Esophagus muscularis mucosa (tissue), 4 donors: ENCODE results near the gene TRDMT1. TPM values are rescaled to one million over a fixed set of nuclear protein-coding genes. Genes with fewer than 3 reads are reported as not detected.

Experiments used
- DNase-seq: peaks from one replicate; pipeline ENCODE4 v3.0.0-alpha.2; 2017; ENCODE audit errors: extremely low spot score
- H3K27ac ChIP-seq, 4 donors: fragments of 200-600 bp; sonication (generic); replicated peaks in 1 of 4; 1 replicate in 3 of 4; 2 replicates in 1 of 4; pipeline ENCODE4 v1.5.1; 2016 to 2019; ENCODE audit warnings: mild to moderate bottlenecking in 1 of 4
- H3K27me3 ChIP-seq, 4 donors: fragments of 200-600 bp; sonication (generic); one replicate each; pipeline versions ENCODE4 v1.5.1 to v1.6.0; 2016 to 2019
- H3K36me3 ChIP-seq, 4 donors: fragments of 200-600 bp; sonication (generic); one replicate each; pipeline ENCODE4 v1.5.1; 2016 to 2019
- H3K4me1 ChIP-seq, 4 donors: fragments of 200-600 bp; sonication (generic); one replicate each; pipeline ENCODE4 v1.5.1; 2016 to 2019
- H3K4me3 ChIP-seq, 4 donors: fragments of 200-600 bp; sonication (generic); 1 replicate in 2 of 4; 2 replicates in 2 of 4; pipeline ENCODE4 v1.5.1; 2016 to 2019; ENCODE audit warnings: mild to moderate bottlenecking in 4 of 4, moderate library complexity in 1 of 4
- H3K9me3 ChIP-seq, 4 donors: fragments of 200-600 bp; sonication (generic); 1 replicate in 3 of 4; 2 replicates in 1 of 4; pipeline ENCODE4 v1.5.1; 2016 to 2019
- CTCF ChIP-seq, 3 experiments: fragments of 200-600 bp in 2 of 3; fragments of 450-650 bp in 1 of 3; sonication (generic) in 2 of 3; IDR thresholded peaks; one replicate each; pipeline ENCODE4 v1.5.1; 2017 to 2019; ENCODE audit warnings: antibody characterized with exemption in 3 of 3, mild to moderate bottlenecking in 2 of 3, moderate library complexity in 1 of 3
- EP300 ChIP-seq: sonication (generic); formaldehyde crosslinking; IDR thresholded peaks from one replicate; pipeline ENCODE4 v1.6.1; 2017; ENCODE audit warnings: antibody characterized with exemption
- POLR2A ChIP-seq: fragments of 450-650 bp; IDR thresholded peaks from one replicate; pipeline ENCODE4 v1.6.1; 2017; ENCODE audit warnings: antibody characterized with exemption, moderate library complexity, mild to moderate bottlenecking, low read depth
- POLR2AphosphoS5 ChIP-seq, 2 donors: sonication (generic); formaldehyde crosslinking; IDR thresholded peaks; one replicate each; pipeline ENCODE4 v1.6.1; 2017; ENCODE audit warnings: antibody characterized with exemption in 2 of 2
- WGBS: methylation state at CpG from one replicate; pipeline ENCODE4 v1.1.5; 2018; 5-methylcytosine and 5-hydroxymethylcytosine counted together
- intact Hi-C: fragments of 100-400 bp; cut with DNase I; formaldehyde crosslinking; loops from one replicate; pipeline ENCODE4 v1.15.1; 2023
- total RNA-seq, 4 donors: library from RNA; depleted of rRNA; stranded (reverse); fragments of >200 nt; gene quantifications; one replicate each; pipeline versions ENCODE4 v1.1.0 to v1.2.1, GENCODE V29; 2016

TRDMT1 gene
- total RNA-seq, 4 donors from 2014 or later: 4.8 to 5.8 (median 5.5) TPM

DNA sequence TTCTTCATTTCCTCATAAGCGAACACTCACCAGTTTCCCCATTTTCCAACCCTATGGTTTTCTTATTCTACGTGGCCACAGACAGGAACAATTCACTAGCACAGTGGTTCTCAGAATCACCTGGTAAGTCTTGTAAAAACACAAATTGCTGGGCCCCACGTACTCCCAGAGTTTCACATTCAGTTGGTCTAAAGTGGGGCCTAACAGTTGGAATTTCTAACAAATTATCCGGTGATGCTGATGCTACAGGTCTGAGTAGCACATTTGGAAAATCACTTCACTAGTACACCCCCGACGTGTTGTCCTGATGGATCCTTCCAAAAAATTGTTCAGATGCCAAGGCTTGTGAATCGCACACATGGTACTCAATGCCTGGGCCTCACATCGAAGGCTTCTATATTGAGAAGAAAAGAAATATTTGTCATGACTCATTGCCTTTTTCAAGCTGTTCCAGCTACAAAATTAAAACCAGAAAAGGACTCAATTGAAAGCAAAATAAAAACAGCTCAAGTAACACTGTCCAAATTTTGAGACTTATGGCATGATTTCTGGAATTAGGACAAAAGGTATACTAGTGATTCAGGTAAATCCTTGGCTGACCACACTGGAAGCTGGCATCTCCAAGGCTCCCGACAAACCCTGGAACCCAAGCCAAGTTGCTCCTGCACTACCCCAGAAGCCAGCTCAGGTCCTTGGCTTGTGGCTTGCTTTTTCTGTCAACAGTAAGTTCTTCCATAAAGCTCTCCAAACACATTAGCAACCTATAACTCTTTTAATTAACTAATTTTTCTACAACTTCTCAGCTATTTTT is 13.7 kb upstream of the TRDMT1 start:
- Histone ChIP-seq H3K4me1 (peaks cover 7 to 21% (median 15%) of the 10 kb centered on the region in 4 donors), H3K36me3 (no peaks in the 10 kb centered on the region), H3K9me3 (no peaks in the 10 kb centered on the region), H3K27me3 (no peaks in the 10 kb centered on the region), H3K4me3 (no peak overlapping the region), H3K27ac (peak overlapping the region; percentile 20 to 80 (median 74))
- no peak for DNase-seq
- WGBS: 60% methylated on average over 9 of the region's 9 CpGs
- TF ChIP-seq POLR2AphosphoS5 (IDR thresholded peaks at IDR 0.05) (no peak), POLR2A (no peak), CTCF (IDR thresholded peaks at IDR 0.05) (no peak), EP300 (no peak)
- intact Hi-C loops: no loop called here

- intact Hi-C loops: no loop called here
- Histone ChIP-seq H3K27me3 (no peaks in the 10 kb centered on the region), H3K4me1 (peaks cover 7 to 25% (median 15%) of the 10 kb centered on the region in 4 donors), H3K36me3 (no peaks in the 10 kb centered on the region), H3K4me3 (no peak overlapping the region), H3K9me3 (no peaks in the 10 kb centered on the region), H3K27ac (peak overlapping the region in 3 of 4 donors; percentile 20 to 80 (median 71))
- no peak for TF ChIP-seq POLR2AphosphoS5 (IDR thresholded peaks at IDR 0.05)
- TF ChIP-seq CTCF (IDR thresholded peaks at IDR 0.05): no peak
- TF ChIP-seq EP300: no peak
- no peak for TF ChIP-seq POLR2A
- no peak for DNase-seq
- WGBS: 79% methylated on average over 2 of the region's 2 CpGs
These were observed 13.1 kb upstream of the TRDMT1 start for GRCh38 chr10:17214526-17214925.

- Histone ChIP-seq H3K27ac (no peak overlapping the region), H3K27me3 (no peaks in the 10 kb centered on the region), H3K4me3 (no peak overlapping the region), H3K4me1 (peaks cover 7 to 25% (median 15%) of the 10 kb centered on the region in 4 donors), H3K36me3 (no peaks in the 10 kb centered on the region), H3K9me3 (no peaks in the 10 kb centered on the region)
- intact Hi-C loops: no loop called here
- TF ChIP-seq EP300 (no peak), CTCF (IDR thresholded peaks at IDR 0.05) (no peak), POLR2A (no peak), POLR2AphosphoS5 (IDR thresholded peaks at IDR 0.05) (no peak)
- no peak for DNase-seq
- WGBS: 85% methylated on average over 2 of the region's 2 CpGs
These were observed 12.3 kb upstream of the TRDMT1 start for GRCh38 chr10:17213646-17214349.

DNA sequence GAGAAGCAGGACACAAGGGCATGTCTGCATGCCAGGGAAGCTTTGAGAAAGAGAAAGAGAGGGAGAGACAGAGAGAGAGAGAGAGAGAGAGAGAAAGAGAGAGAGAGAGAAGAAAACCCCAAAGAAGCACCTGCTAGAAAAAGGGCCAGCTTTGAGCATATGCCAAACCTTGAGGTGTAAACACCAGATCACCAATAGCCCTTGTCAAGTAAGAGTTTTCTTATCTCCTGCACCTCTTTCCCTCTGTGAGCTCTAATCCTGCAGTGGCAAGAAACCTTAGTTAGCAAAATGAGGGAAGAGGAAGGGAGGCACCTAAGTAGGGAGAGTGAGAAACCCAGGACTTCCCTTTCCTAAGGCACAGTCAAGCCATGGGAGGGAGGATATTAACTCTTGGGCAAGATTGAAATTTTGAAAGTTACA is 11.3 kb upstream of the TRDMT1 start:
- intact Hi-C loops: no loop called here

More for the DNA sequence above, 11.3 kb upstream of the TRDMT1 start:
- no peaks in the 10 kb centered on the region for H3K36me3 ChIP-seq
- H3K27ac ChIP-seq: no peak overlapping the region
- TF ChIP-seq CTCF (IDR thresholded peaks at IDR 0.05) (no peak), POLR2AphosphoS5 (IDR thresholded peaks at IDR 0.05) (no peak), EP300 (no peak), POLR2A (no peak)
- DNase-seq: no peak
- no peak overlapping the region for H3K4me3 ChIP-seq
- H3K27me3 ChIP-seq: no peaks in the 10 kb centered on the region
- no peaks in the 10 kb centered on the region for H3K9me3 ChIP-seq
- peaks cover 7 to 25% (median 15%) of the 10 kb centered on the region in 4 donors for H3K4me1 ChIP-seq
